HG02642 (cell line): ENCODE measurements around the gene RUNDC3A.

Experiments used
- ATAC-seq: cut with Tn5 transposase; IDR thresholded peaks from one replicate; pipeline ENCODE4 v1.9.1; 2021; ENCODE audit warnings: mild to moderate bottlenecking; ENCODE audit not compliant: unreplicated experiment, poor library complexity

The RUNDC3A gene

DNA sequence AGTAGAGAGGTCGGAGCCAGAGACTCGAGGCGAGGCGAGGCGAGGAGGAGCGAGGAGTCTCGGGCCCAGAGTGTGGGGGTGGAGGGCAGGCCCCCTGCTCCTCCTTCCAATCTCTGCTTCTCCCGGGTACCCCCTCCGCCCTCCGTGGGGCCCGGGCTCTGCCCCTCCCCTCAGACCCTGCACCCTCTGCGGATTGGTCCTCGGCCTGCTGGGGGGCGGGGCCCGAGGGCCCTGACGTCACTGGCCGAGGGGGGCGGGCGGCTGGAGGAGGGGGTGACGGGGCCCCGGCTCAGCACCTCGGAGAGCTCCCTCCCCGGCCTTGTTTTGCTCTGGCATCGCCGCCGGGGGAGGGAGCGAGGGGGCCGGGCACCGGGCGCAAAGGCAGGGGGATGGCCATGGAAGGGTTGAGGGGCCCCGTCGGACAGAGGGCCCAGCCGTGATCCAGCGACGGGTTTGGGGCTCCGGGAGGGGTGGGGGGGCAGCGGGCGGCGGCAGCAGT, at the start of gene RUNDC3A:
RUNDC3A (plus strand) TSS at position 282 of the 499 bp plus-strand sequence. CDS start 232 bp downstream, outside the sequence.
- ATAC-seq: peak; percentile 54

DNA sequence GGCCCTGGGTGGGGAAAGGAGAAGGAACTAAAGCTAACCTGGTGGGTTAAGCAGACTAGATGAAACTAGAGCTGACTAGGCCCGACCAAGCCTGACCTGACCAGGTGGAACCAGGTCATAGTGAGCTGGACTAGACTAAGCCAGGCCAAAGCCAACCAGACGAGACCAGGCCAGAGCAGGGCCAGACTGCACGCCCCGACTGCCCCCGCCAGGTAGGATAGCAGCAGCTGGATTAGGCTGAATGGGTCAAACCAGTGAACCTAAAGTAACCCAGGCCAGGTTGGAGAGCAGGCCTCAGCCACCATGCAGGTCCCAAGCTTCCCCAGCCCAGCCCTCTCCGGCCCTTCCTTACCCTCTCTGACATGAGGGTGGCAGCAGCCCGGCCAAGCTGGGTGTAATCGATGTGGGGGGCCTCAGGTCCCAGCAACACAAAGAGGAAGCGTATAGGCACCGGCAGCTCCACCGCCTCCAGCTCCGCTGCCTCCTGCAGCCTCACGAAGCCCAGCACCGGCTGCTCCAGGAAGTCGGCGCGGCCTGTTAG, 49.5 kb upstream of the RUNDC3A start:
- no peak for ATAC-seq

DNA sequence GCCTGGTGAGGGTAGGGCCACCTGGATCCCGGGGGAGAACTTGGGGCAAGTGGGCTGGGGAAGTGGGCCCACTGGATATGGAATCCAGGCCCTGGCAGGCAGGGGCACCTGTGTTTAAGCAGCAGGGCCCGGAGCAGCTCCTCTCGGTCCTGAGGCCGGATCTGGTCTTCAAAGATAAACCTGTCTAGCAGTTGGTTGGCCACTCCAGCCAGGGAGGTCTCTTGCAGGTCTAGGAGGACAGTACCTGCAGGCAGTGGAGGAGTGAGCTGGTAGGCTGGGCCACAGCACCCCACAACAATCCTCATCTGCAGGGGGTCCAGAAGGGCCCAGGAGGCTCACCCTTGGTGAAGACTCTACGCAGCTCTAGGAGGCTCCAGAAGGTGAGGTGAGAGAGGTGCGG, 48.1 kb upstream of the RUNDC3A start:
- no peak for ATAC-seq

DNA sequence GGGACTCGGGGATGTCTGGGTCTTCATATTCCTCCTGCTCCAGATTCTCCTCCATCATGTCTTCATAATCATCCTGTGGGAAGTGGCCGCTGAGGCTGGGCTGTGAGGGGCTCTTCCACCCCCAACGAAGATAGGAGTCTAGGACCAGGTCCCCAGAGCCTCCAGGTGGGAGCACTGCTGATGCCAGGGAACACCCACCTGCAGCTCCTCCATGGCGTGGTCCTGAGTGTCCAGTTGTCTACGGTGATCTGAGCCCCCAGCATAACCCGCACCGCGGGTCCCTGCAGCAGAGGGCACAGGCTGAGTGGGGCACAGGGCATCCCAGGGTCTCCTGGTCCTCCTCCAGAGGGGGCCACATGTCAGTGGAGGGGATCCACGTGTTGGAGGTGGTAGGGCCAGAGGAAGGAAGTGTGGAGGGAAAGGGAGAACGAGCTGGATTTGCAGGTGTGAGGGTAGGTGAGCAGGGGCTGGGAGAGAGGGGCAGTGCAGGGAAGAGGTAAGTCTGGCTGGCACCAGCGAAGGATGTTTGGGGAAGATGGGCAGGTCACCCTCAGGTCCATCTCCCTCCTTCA, 45.7 kb upstream of the RUNDC3A start:
- ATAC-seq: no peak

DNA sequence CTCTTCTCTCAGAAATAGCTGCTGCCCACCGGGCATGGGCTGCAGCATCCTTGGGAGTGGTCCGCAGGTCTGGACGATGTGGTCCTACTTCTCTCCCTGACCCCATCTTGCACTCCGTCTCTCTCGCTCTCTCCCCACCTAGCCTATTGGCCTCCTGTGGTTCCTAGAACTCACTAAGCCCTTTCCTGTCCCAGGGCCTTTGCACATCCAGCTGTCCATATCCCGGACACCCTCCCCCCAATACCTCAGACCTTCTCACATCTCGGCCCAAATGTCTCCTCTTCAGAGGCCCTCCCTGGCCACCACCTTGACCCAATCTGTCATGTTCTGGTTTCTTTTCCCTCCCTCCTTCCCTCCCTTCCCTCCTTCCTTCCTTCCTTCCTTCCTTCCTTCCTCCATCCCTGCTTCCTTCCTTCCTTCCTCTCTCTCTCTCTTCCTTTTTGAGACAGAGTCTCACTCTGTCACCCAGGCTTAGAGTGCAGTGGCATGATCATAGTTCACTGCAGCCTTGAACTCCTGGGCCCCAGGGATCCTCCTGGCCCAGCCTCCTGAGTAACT, 45.0 kb upstream of the RUNDC3A start:
- ATAC-seq: no peak

DNA sequence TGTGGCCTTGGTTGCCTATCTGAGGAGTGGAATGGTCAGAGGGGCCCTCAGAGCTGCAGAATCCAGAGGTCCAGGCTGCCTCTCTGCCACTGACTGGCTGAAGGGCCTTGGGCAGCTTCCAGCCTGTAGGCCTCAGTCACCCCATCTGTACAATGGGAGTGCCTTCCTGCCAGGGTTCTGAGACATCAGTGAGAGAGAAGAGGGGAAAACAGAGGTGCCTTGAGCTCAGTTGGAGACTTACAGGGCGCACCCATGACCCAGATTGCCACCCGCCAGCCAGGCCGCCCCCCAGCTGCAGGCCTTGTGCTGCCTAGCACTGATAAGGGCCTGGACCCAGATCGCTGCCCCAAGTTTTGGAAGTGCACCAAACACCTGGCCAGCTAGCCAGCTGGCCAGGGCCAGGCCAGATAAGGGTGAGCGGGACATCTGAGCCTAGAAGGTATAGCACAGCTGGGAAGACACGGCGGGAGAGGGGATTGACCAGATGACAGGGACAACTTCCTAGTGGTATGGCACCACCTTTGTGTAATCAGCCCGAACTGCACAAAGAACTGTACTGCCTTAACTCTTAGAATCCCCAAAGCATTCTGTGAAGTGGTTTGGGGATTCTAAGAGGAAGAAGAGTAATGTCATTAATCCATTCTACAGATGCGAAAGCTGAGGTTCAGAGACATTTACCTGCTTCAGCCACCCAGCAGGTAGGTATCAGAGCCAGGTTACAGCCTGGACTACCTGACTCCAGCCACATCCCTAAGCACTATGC, 41.8 kb upstream of the RUNDC3A start:
- no peak for ATAC-seq

DNA sequence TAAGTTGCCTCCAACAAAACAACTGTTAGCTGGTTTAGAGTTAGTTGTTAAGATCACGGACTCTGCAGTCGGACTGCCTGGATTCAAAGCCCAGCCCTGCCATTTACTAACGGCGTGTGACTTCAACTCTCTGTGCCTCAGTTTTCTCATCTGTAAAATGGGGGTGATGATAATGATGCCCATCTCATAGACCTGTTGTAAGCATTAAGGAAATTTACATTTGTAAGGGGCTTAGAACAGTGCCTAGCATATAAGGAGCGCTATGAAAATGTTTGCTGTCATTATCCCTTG, 41.3 kb upstream of the RUNDC3A start:
- ATAC-seq: no peak

DNA sequence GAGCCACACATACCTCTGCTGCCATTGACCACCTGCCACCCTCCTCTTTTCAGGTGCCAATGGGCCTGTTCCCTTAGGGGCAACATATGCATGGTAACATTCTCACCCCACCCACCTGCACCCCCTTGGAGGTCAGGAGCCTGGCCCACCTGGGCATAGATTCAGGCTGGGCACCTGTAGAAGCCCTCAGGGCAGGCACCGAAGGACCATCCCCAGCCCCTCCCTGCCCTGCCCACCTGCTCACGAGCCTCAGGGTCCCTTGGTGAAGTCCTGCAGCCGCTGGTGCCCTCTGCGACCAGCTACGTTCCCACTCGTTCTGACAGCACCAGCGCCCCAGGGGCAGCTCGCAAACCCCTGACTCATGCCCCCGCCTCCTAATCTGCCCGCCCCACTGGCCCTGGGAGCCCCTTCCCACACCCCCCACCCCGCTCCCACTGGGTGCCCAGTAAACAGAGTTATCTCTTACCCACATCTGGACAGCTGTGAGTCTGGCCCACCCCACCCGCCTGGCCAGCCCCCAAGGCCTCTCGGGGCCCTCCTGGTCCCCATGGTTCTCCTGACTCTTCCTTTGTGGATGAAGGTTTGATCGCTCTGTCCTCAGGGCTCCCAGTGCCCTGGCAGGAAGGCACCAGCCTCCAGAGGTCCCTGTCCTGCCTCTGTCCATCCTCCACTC, 40.4 kb upstream of the RUNDC3A start, which contains the start of gene SLC4A1:
SLC4A1 (minus strand) TSS at position 318 of the 673 bp plus-strand sequence. CDS start 5,269 bp downstream, outside the sequence.
- ATAC-seq: no peak

DNA sequence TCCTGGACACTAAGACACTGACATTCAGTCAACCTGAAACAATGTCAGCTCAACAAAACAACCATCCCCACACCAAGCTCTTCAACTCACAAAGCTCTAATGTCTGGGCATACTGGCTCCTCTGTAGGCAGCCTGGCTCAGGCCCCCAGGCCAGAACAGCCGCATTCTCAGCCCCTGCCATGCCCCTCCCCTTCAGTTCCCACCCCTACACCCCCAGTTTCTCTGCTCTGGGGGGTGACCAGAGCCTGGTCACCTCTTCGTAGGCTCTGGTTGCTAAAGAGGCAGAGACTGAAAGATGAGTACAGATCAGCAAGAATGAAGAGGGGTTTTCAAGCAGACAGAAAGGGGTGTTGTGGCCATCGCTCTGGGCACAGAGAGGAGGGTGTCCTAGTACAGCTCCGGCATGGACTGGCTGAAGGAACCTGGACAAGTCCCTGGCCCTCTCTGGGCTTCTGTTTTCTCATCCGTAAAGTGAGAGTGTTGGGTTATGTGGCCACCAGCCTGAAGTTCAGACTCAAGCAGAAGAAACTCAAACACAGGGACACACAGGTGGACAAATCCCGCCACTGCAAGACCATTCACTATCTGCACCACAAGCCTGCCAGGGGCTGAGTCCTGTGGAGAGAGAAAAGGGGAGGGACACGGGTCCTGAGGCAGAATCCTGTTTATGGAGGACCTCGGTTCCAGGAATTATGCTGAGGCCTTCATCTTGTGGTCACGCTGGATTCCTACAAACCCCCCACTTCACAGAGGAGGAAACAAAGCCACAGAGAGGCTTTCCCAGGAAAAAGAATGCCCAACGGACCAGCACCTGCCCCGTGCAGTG, 39.5 kb upstream of the RUNDC3A start:
- ATAC-seq: no peak

DNA sequence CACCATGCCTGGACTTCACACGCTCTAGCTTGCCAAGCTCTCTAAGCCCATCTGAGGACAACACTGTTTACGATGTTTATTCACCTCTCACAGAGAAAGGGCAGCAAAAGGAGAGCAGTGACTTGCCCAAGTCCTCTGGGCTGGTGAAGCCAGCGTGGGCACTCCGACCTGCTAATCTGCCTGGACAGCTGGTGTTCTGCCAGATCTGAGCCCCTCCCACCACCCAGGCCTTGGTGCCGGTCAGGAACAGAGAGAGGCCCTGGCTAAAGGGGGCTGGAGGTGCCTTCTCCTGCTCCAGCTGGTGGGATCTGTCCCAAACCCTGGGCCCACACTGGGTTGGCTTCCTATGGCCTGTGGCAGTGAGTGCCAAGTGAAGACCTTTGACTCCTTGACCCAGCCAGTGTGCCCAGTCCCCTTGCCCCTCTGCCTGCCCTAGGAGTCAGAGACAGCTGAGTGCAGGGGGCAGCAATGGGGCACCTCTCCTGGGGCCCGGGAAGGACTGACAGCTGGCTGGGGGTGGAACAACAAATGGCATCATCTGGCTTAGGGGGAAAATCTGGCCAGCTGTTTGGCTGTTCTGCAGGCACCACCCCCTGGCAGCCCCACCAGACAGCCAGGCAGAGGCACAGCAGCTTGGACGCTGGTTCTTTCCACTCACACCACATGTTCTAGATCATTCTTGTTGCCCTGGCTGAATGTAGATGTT, 38.7 kb upstream of the RUNDC3A start:
- ATAC-seq: no peak

DNA sequence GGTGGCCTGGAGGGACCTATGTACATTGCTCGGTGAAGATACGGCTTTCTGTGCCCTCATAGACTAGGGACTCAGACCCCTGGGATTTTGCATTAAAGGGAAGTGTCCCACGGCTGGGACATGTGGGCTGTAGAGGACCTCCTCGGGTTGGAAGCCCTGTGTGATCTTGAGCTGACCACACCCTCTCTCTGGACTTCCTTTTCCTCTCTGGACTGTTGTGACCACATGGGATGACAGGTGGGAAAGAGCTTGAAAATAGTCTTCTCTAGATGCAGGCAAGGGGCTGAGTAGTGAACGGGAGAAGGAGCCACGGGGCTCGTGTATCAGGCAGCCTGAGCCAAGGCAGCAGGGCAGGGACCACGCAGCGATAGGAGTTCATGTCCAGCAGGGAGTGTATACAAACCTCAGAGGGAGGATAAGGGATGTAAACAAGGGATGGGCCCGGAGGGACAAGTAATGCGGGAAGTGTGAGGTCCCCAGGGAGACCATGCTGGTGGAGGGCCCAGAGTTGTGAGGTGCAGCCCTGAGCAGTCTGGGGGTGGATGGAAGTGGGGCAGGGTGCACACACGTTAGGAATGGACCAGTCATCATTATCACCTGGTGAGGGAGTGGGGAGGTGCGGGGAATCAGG, 36.0 kb upstream of the RUNDC3A start:
- ATAC-seq: no peak

DNA sequence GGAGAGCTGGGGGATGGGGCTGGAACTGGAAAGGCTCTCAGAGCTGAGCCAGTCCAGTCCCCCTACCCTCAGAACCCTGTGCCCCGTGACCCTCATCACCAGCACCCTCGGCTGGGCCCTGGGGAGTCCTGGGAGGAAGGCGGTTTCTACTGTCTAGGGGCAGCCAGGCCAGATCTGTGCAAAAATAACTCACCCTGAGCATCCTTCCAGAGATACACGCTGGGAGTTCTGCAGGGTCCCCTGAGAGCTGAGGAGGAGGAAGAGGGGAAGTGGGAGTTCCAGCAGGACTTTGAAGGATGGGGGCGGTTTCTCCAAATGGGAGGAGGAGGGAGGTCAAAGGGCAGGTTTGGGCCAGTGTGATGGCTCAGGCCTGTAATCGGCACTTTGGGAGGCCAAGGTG, 35.4 kb upstream of the RUNDC3A start:
- no peak for ATAC-seq

DNA sequence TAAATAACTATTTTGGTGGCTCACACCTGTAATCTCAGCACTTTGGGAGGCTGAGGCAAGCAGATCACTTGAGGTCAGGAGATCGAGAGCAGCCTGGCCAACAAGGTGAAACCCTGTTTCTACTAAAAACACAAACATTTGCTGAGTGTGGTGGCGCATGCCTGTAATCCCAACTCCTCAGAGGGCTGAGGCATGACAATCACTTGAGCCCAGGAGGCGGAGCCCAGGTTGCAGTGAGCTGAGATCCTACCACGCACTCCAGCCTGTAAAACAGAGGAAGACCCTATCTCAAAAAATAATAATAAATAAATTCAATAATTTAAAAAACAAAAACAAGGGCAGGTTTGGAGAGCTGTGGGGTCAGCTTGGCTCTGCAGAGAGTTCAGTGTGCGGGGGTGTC, 34.8 kb upstream of the RUNDC3A start:
- ATAC-seq: no peak

DNA sequence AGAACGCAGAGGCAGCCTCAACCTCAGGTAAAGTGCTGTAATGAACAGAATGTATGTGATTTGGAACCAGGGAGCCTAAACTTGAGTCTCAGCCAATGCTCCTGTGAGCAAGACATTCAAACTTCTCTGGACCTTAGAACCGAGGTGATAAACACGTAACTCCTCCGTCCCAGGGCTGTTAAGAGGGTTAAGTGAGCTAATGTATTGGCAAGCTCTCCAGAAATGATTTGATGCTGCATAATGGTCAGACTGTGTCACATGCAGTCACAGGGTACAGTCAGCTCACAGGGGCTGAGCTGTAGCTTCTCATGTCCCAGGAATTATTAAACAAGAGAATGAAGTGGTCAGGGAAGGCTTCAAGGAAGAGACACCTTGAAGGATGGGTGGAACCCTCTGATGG, 30.4 kb upstream of the RUNDC3A start:
- ATAC-seq: no peak

DNA sequence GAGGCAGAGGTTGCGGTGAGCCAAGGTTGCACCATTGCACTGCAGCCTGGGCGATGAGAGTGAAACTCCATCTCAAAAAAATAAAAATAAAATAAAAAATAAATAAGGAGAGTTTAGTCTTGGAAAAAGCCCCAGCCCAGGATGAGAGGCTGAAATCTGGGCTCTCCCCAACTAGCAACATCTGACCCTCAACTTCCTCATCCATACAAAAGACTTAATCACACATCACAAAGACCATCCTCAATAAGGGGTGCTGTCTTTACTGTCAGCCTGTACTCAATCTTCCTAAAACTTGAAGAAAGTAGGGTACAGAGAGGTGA, 29.1 kb upstream of the RUNDC3A start:
- ATAC-seq: no peak

DNA sequence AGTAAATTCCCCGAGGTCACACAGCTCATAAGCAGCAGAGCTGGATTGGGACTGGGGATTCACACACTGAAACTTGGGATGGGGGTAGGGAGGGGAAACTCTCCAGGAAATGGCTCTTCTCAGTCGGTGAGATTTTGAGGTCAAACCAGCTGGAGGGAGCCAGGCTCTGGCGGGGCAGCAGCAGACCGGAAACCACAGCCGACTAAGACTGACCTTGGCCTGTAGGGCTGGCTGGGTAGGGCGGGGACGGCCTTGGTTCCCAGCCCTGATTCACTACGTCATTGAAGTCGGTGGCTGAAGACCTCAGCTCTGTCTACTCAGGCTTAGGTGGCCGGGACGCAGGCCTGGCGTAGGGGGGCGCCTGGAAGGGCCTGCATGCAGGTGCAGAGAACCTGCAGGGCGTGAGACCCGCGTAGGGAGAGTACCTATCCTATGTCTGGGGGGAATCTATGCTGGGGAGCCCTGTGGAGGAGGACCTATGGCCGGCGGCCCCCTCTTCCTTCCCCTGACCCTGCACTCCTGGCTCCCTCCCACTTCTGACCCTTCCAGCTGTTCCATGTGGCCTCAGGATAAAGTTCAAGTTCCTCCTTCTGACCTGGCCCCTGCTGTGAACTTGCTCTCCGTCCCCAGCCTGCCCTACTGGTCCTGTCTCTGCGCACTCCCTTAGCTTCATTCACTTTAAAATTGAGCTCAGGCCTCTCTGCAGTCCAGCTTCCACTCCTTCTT, 28.6 kb upstream of the RUNDC3A start:
- ATAC-seq: peak; percentile 74

DNA sequence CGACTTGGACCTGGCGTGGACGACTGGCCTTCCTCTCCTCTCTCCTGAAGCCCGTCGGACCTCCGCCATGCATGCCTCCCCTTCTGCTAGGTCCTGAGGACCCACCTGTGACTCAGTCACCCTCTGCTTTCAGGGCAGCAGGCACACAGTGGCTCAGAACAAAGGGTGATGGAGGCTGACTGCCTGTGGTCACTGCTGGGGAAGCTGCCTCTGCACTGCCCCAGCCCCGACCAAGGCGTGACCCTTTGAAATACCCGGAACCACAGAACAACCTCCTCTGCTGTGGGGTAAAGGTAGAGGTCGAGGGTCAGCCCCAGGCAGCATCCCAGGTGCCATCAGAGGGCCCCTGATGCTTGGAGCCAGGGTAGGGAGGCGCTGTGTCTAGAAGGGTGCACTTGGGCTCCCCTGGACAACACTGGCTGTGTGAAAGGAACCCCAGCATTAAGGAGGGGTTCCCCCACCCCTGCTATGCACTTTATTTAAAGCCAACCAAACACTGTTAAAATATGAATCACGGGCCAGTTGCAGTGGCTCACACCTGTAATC, 27.9 kb upstream of the RUNDC3A start:
- ATAC-seq: no peak

DNA sequence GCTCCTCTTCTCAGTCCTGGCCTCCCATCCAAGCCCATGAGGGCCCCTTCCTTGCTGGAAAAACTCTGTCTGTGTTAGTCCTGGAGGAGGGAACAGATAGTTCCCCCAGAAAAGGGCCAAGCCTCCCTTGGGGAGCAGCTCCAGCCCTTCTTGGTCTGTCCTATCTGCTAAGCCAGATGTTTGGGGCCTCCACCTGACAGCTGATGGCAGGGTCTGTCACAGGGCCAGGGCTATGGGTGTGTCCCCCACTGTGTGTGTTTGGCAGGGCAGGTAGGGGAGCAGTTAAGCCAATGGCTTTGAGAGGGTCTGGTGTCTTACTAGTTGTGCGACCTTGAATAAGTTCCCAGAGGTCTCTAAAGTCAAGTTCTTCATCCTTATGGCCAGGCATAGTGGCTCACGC, 26.8 kb upstream of the RUNDC3A start:
- ATAC-seq: no peak
